Measurements from ENCODE around the gene TRIM67. TPM values are rescaled to one million over a fixed set of nuclear protein-coding genes. Genes with fewer than 3 reads are reported as not detected.

TRIM67 gene
- total RNA-seq, 1 experiment from 2014 or later: 0.06 TPM

DNA sequence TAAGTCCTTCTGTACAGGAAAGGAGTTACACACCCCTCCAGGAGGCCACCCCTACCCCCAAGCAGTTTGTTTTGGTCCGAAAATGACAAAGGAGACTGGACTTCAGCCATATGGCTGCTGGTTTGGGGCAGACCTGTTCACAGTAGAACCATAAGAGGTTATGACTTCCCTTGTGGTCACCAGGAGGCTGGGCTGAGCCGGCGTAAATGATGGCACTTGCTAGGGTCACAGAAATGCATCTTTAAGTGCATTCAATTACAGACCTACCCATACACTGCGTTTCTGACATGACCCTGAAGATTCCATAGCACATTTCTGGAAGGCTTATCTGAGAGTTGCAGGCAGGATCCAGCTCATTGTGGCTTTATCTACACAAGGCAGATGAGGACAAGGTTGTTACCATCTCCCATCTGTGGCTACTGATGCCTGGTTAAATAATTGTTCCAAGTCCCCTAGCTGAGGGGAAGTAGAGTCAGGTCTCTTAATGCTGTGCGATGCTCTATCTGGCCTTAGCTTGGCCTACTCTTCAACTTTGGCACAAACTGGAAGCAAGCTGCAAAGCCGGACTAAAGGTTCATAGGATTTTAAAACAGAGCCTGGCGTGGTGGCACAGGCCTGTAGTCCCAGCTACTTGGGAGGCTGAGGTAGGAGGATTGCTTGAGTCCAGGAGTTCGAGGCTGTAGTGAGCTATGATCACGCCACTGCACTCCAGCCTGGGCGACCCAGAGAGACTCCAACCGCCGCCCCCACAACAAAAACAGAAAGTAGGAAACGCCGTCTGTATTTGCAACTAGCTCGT, 1.7 kb upstream of the TRIM67 start:
- TF ChIP-seq, protein P1, sequence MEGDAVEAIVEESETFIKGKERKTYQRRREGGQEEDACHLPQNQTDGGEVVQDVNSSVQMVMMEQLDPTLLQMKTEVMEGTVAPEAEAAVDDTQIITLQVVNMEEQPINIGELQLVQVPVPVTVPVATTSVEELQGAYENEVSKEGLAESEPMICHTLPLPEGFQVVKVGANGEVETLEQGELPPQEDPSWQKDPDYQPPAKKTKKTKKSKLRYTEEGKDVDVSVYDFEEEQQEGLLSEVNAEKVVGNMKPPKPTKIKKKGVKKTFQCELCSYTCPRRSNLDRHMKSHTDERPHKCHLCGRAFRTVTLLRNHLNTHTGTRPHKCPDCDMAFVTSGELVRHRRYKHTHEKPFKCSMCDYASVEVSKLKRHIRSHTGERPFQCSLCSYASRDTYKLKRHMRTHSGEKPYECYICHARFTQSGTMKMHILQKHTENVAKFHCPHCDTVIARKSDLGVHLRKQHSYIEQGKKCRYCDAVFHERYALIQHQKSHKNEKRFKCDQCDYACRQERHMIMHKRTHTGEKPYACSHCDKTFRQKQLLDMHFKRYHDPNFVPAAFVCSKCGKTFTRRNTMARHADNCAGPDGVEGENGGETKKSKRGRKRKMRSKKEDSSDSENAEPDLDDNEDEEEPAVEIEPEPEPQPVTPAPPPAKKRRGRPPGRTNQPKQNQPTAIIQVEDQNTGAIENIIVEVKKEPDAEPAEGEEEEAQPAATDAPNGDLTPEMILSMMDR (conservative IDR thresholded peaks at IDR 0.05; ENCODE audit: low read depth, low read length): no peak
- no peak for TF ChIP-seq EZH2 (IDR thresholded peaks at IDR 0.05; ENCODE audit: borderline replicate concordance, low read depth, low read length, poor library complexity, severe bottlenecking)
- H3K27ac ChIP-seq (ENCODE audit: low read depth, low read length, poor library complexity, severe bottlenecking): no peak overlapping the region
- DNase-seq (ENCODE audit: low spot score): no peak
- BruUV-seq (replicated peaks): no TSS peak
- intact Hi-C loops (cut with micrococcal nuclease; ENCODE audit: unreplicated experiment): no loop called here
- H3K9me3 ChIP-seq (ENCODE audit: low read depth, low read length, poor library complexity, severe bottlenecking): no peaks in the 10 kb centered on the region
- no peak overlapping the region for H3K4me3 ChIP-seq (ENCODE audit: low read depth, low read length, poor library complexity, severe bottlenecking)
- peaks cover 86% of the 10 kb centered on the region for H3K27me3 ChIP-seq (replicated peaks; ENCODE audit: insufficient read depth, low read depth, low read length, poor library complexity)
- no peaks in the 10 kb centered on the region for H3K36me3 ChIP-seq (ENCODE audit: insufficient read depth, low read length, poor library complexity, severe bottlenecking)
- ChIA-PET POLR2A (ENCODE audit: low non-redundant PET) (no interaction called here), CTCF (no interaction called here)
- peaks cover 15% of the 10 kb centered on the region for H3K4me1 ChIP-seq (ENCODE audit: insufficient read depth, low read length, poor library complexity, severe bottlenecking)

DNA sequence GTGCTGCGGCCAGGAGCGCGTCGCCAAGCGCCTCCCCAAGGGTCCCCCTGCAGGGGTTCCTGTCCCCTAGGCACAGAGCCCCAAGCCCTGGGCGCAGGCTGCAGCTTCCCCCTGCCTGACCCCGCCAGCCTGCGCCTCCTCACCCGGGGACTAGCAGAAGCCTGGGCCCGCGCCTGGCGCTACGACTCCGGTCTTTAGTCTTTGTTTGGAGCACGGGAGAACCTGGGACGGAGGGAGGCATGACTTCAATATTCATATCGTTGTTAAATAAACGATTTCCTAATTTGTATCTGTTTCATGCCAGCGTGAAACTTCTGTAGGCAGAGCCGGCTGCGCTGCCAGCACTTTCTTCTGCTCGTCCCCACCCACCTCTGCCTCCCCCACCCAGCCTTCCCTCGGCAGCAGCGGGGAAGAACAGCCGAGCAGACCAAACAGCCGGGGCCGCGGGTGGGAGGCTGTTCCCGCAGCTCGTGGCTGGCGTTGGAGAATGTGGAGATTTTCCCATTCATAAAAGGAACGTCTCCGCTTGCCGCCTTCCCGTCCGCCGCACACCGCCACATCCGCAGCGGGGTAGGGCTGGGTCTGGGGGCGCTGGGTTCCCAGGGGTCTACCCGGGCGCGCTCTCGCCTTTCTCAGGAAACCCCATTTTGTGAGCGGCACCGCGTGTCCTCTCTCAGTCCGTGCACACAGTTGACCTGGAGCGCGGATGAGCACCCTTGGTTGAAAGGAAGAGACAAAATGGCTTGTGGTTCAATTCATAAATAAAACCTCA, 777 bp upstream of the TRIM67 start:
- POLR2A ChIA-PET (ENCODE audit: low non-redundant PET): no interaction called here
- H3K27me3 ChIP-seq (replicated peaks; ENCODE audit: insufficient read depth, low read depth, low read length, poor library complexity): peaks cover 91% of the 10 kb centered on the region
- no peaks in the 10 kb centered on the region for H3K9me3 ChIP-seq (ENCODE audit: low read depth, low read length, poor library complexity, severe bottlenecking)
- H3K4me3 ChIP-seq (ENCODE audit: low read depth, low read length, poor library complexity, severe bottlenecking): no peak overlapping the region
- intact Hi-C loops (cut with micrococcal nuclease; ENCODE audit: unreplicated experiment): no loop called here
- DNase-seq (ENCODE audit: low spot score): no peak
- no TSS peak for BruUV-seq (replicated peaks)
- CTCF ChIA-PET: no interaction called here
- H3K27ac ChIP-seq (ENCODE audit: low read depth, low read length, poor library complexity, severe bottlenecking): no peak overlapping the region
- H3K36me3 ChIP-seq (ENCODE audit: insufficient read depth, low read length, poor library complexity, severe bottlenecking): no peaks in the 10 kb centered on the region
- TF ChIP-seq EZH2 (IDR thresholded peaks at IDR 0.05; ENCODE audit: borderline replicate concordance, low read depth, low read length, poor library complexity, severe bottlenecking): peak; percentile 89
- TF ChIP-seq, protein P1 (conservative IDR thresholded peaks at IDR 0.05; ENCODE audit: low read depth, low read length): no peak
- H3K4me1 ChIP-seq (ENCODE audit: insufficient read depth, low read length, poor library complexity, severe bottlenecking): peaks cover 15% of the 10 kb centered on the region

DNA sequence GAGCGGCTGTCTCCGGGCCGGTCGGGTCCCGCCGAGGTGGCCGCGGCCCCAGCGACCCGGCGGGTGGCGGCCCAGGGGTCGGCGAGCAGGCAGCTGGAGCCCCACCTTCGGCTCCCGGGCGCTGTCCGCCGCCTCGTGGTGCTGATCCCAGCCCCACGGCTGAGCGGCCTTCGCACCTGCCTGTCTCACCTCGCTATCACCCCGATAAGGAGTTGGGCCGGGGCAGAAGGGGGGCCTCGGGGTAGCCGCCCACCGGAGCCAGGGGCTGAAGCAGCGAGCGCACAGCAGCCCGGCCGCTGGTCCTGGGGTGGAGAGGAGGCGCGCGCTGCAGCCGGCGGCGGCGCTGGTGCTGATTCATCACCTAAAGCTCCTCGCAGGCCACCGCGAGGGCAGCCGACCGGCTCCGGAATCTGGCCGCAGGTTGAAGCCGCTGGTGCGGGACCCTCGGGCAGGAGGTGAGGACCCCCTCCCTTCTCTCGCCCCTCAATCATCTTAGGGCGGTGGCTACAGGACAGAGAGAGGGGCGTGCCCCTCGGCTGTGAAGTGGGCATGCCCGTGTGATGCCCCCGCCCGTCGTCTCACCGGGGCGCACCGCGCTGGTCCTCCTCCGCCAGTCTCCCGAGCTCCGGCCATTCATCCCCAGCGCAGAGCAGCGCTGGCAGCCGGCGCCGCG, 575 bp downstream of the TRIM67 start:
- ChIA-PET CTCF (no interaction called here), POLR2A (ENCODE audit: low non-redundant PET) (no interaction called here)
- Histone ChIP-seq H3K27ac (ENCODE audit: low read depth, low read length, poor library complexity, severe bottlenecking) (no peak overlapping the region), H3K36me3 (ENCODE audit: insufficient read depth, low read length, poor library complexity, severe bottlenecking) (no peaks in the 10 kb centered on the region), H3K9me3 (ENCODE audit: low read depth, low read length, poor library complexity, severe bottlenecking) (no peaks in the 10 kb centered on the region), H3K4me1 (ENCODE audit: insufficient read depth, low read length, poor library complexity, severe bottlenecking) (peaks cover 15% of the 10 kb centered on the region), H3K27me3 (replicated peaks; ENCODE audit: insufficient read depth, low read depth, low read length, poor library complexity) (peaks cover 89% of the 10 kb centered on the region), H3K4me3 (ENCODE audit: low read depth, low read length, poor library complexity, severe bottlenecking) (peak overlapping the region; percentile 24)
- TF ChIP-seq EZH2 (IDR thresholded peaks at IDR 0.05; ENCODE audit: borderline replicate concordance, low read depth, low read length, poor library complexity, severe bottlenecking): no peak
- no peak for DNase-seq (ENCODE audit: low spot score)
- no TSS peak for BruUV-seq (replicated peaks)
- intact Hi-C loops (cut with micrococcal nuclease; ENCODE audit: unreplicated experiment): no loop called here

All from A673 (cell line).